Choroid plexus epithelial cell (primary cell): ENCODE measurements around the gene ST3GAL3.

Experiments
- DNase-seq: peaks from one replicate; pipeline ENCODE4 v3.0.0-alpha.2; 2010; ENCODE audit warnings: low read depth
- H3K4me3 ChIP-seq: 2 replicates; pipeline ENCODE4 v1.5.1; 2011; ENCODE audit warnings: low read depth, mild to moderate bottlenecking, control low read depth, low read length, moderate library complexity
- CTCF ChIP-seq: conservative IDR thresholded peaks from 2 replicates; pipeline ENCODE4 v1.5.1; 2011; ENCODE audit warnings: low read depth, mild to moderate bottlenecking, control low read depth, inconsistent platforms, low read length, moderate library complexity

Gene ST3GAL3

GRCh38 chr1:43687301-43688108 lies 19.8 kb upstream of the ST3GAL3 start:
- no peak overlapping the region for H3K4me3 ChIP-seq
- no peak for TF ChIP-seq CTCF
- peak; percentile 62 for DNase-seq

- no peak for DNase-seq
- H3K4me3 ChIP-seq, result no peak overlapping the region
- no peak for TF ChIP-seq CTCF
These were observed 19.3 kb upstream of the ST3GAL3 start for GRCh38 chr1:43688109-43688387.

GRCh38 chr1:43688594-43689000 lies 18.7 kb upstream of the ST3GAL3 start:
- peak; percentile 84 for DNase-seq
- no peak for TF ChIP-seq CTCF

GRCh38 chr1:43689289-43689688 lies 18.0 kb upstream of the ST3GAL3 start:
- DNase-seq, result no peak
- no peak overlapping the region for H3K4me3 ChIP-seq
- TF ChIP-seq CTCF, result no peak

More at GRCh38 chr1:43688594-43689000, 18.7 kb upstream of the ST3GAL3 start:
- H3K4me3 ChIP-seq, result no peak overlapping the region

- DNase-seq, result no peak
- TF ChIP-seq CTCF, result no peak
- H3K4me3 ChIP-seq, result no peak overlapping the region
These were observed 15.2 kb upstream of the ST3GAL3 start for GRCh38 chr1:43691871-43692815.

- no peak overlapping the region for H3K4me3 ChIP-seq
- no peak for TF ChIP-seq CTCF
- DNase-seq, result no peak
These were observed 14.0 kb upstream of the ST3GAL3 start for GRCh38 chr1:43693371-43693770.
